ENCODE results near the gene NPIPB2.
A peak's percentile ranks its signal among the peaks of the same experiment; 100 is the strongest.

Gene NPIPB2

GRCh38 chr16:11980136-11980844 is 38.4 kb upstream of the NPIPB2 start:
- H3K27me3 ChIP-seq: no peaks in the 10 kb centered on the region
- no peaks in the 10 kb centered on the region for H3K9me3 ChIP-seq
- TF ChIP-seq CTCF (IDR thresholded peaks at IDR 0.05): no peak
- H3K4me1 ChIP-seq (ENCODE audit: control insufficient read depth in 1 of 2, insufficient read depth in 1 of 2, low read depth in 1 of 2, low read length in 1 of 2): peaks cover 21 to 22% of the 10 kb centered on the region in 2 experiments
- H3K27ac ChIP-seq: no peak overlapping the region
- no peaks in the 10 kb centered on the region for H3K36me3 ChIP-seq
- H3K4me3 ChIP-seq (ENCODE audit: low read depth in 1 of 2, low read length in 1 of 2): no peak overlapping the region

GRCh38 chr16:11979013-11979672 is 37.3 kb upstream of the NPIPB2 start:
- Histone ChIP-seq H3K27ac (no peak overlapping the region), H3K4me1 (ENCODE audit: control insufficient read depth in 1 of 2, insufficient read depth in 1 of 2, low read depth in 1 of 2, low read length in 1 of 2) (peaks cover 21 to 22% of the 10 kb centered on the region in 2 experiments), H3K9me3 (no peaks in the 10 kb centered on the region), H3K36me3 (no peaks in the 10 kb centered on the region), H3K27me3 (no peaks in the 10 kb centered on the region), H3K4me3 (ENCODE audit: low read depth in 1 of 2, low read length in 1 of 2) (no peak overlapping the region)
- no peak for TF ChIP-seq CTCF (IDR thresholded peaks at IDR 0.05)

GRCh38 chr16:11978080-11978479 is 36.2 kb upstream of the NPIPB2 start:
- Histone ChIP-seq H3K4me3 (ENCODE audit: low read depth in 1 of 2, low read length in 1 of 2) (no peak overlapping the region), H3K4me1 (ENCODE audit: control insufficient read depth in 1 of 2, insufficient read depth in 1 of 2, low read depth in 1 of 2, low read length in 1 of 2) (peaks cover 21 to 22% of the 10 kb centered on the region in 2 experiments), H3K27ac (no peak overlapping the region), H3K9me3 (no peaks in the 10 kb centered on the region), H3K27me3 (no peaks in the 10 kb centered on the region), H3K36me3 (no peaks in the 10 kb centered on the region)
- TF ChIP-seq CTCF (IDR thresholded peaks at IDR 0.05): no peak

GRCh38 chr16:11977376-11978041 is 35.7 kb upstream of the NPIPB2 start:
- Histone ChIP-seq H3K27ac (no peak overlapping the region), H3K9me3 (no peaks in the 10 kb centered on the region), H3K4me1 (ENCODE audit: control insufficient read depth in 1 of 2, insufficient read depth in 1 of 2, low read depth in 1 of 2, low read length in 1 of 2) (peaks cover 21 to 22% of the 10 kb centered on the region in 2 experiments), H3K27me3 (no peaks in the 10 kb centered on the region), H3K4me3 (ENCODE audit: low read depth in 1 of 2, low read length in 1 of 2) (peak overlapping the region; percentile 88 to 94), H3K36me3 (no peaks in the 10 kb centered on the region)
- no peak for TF ChIP-seq CTCF (IDR thresholded peaks at IDR 0.05)

GRCh38 chr16:11976850-11977375 is 35.1 kb upstream of the NPIPB2 start:
- H3K36me3 ChIP-seq: no peaks in the 10 kb centered on the region
- peak overlapping the region; percentile 88 to 94 for H3K4me3 ChIP-seq (ENCODE audit: low read depth in 1 of 2, low read length in 1 of 2)
- TF ChIP-seq CTCF (IDR thresholded peaks at IDR 0.05): no peak
- H3K4me1 ChIP-seq (ENCODE audit: control insufficient read depth in 1 of 2, insufficient read depth in 1 of 2, low read depth in 1 of 2, low read length in 1 of 2): peaks cover 21 to 22% of the 10 kb centered on the region in 2 experiments
- peak overlapping the region; percentile 75 for H3K27ac ChIP-seq
- H3K27me3 ChIP-seq: no peaks in the 10 kb centered on the region
- H3K9me3 ChIP-seq: no peaks in the 10 kb centered on the region

All from neutrophil (primary cell).